Heart right ventricle (tissue), 16 donors: Measurements from ENCODE around the gene KCNQ1. TPM values are rescaled to one million over a fixed set of nuclear protein-coding genes. Genes with fewer than 3 reads are reported as not detected.

Experiments used
- ATAC-seq, 8 donors: fragments of 200-7000 bp; cut with Tn5 transposase; one replicate each; pipeline ENCODE4 v1.9.1; 2020; ENCODE audit warnings: mild to moderate bottlenecking in 8 of 8, moderate library complexity in 8 of 8, moderate number of reproducible peaks in 1 of 8
- DNase-seq, 2 donors: peaks; one replicate each; pipeline ENCODE4 v3.0.0-alpha.2; 2020
- H3K27ac ChIP-seq, 10 donors: fragments of 200-600 bp; sonication (generic) in 2 of 10; one replicate each; pipeline versions ENCODE4 v1.5.0 to v1.8.0; 2020 to 2022; ENCODE audit warnings: mild to moderate bottlenecking in 3 of 10
- H3K27me3 ChIP-seq, 7 donors: fragments of 200-600 bp; one replicate each; pipeline ENCODE4 v1.8.0; 2021 to 2022; ENCODE audit warnings: mild to moderate bottlenecking in 2 of 7
- H3K36me3 ChIP-seq, 9 donors: fragments of 200-600 bp; sonication (generic) in 1 of 9; one replicate each; pipeline versions ENCODE4 v1.5.0 to v1.8.0; 2020 to 2022; ENCODE audit warnings: mild to moderate bottlenecking in 2 of 9
- H3K4me1 ChIP-seq, 9 donors: fragments of 200-600 bp; sonication (generic) in 1 of 9; one replicate each; pipeline versions ENCODE4 v1.5.0 to v1.8.0; 2020 to 2022; ENCODE audit warnings: mild to moderate bottlenecking in 4 of 9
- H3K4me3 ChIP-seq, 10 donors: fragments of 200-600 bp; sonication (generic) in 2 of 10; one replicate each; pipeline versions ENCODE4 v1.5.0 to v1.8.0; 2020 to 2022; ENCODE audit warnings: mild to moderate bottlenecking in 7 of 10, moderate library complexity in 2 of 10
- H3K9me3 ChIP-seq, 11 donors: fragments of 200-600 bp in 10 of 11; sonication (generic) in 2 of 11; one replicate each; pipeline versions ENCODE4 v1.5.0 to v1.8.0; 2013 to 2022; ENCODE audit warnings: mild to moderate bottlenecking in 2 of 11, control low read depth in 1 of 11, moderate library complexity in 1 of 11
- WGBS, 2 donors: extraction: QIAGEN DNeasy Blood & Tissue Kit; methylation state at CpG; one replicate each; pipeline ENCODE4 v1.1.7; 2013; ENCODE audit warnings: inconsistent platforms in 1 of 2; 5-methylcytosine and 5-hydroxymethylcytosine counted together
- intact Hi-C, 10 donors: fragments of 100-400 bp; cut with DNase I; formaldehyde crosslinking; loops; one replicate each; pipeline versions ENCODE4 v1.11.1 to v1.14.2; 2022
- polyA plus RNA-seq, 2 donors: library from polyadenylated mRNA; stranded (reverse); fragments of 200-250 nt; gene quantifications; one replicate each; pipeline ENCODE4 v1.2.3, GENCODE V29; 2013
- total RNA-seq, 10 donors: library from RNA; stranded (reverse); fragmentation: NEBNext Ultra II Directional in 3 of 10; extraction: Animal tissue kit (Norgen Biotek cat#: 25700) in 3 of 10; gene quantifications; one replicate each; pipeline versions ENCODE4 v1.2.1 to v1.2.4, GENCODE V29; 2021 to 2023
- TF ChIP-seq, protein P1 (sequence below), 9 donors: fragments of 200-600 bp; sonication (generic) in 2 of 9; IDR thresholded peaks; one replicate each; pipeline versions ENCODE4 v1.5.0 to v1.8.0; 2021 to 2022; ENCODE audit warnings: antibody characterized with exemption in 9 of 9, mild to moderate bottlenecking in 5 of 9, moderate library complexity in 1 of 9
- donor health status: Arrhythmogenic right ventricular cardiomyopathy.
- donor health status: ischemic (EF 13 %, LVEDD 7.1; RV severe dilation, severe dysfunction).
- donor health status: healthy with polysubstance abuse.
- donor health status: DM: no; HTN: yes; CAD: no.
- donor health status: DM: no; HTN: no; CAD: no.
- donor health status: ischemic (EF 25% LVEDD 6.9; RV normal size, moderate dysfunction).
- donor health status: ischemic (EF 25% LVEDD 5.7; RV mildly dilated, moderate dysfunction).
- donor health status: healthy.
- donor health status: DM: yes; HTN: yes; CAD: no.
- donor health status: Ischemic cardiomyopathy.
- donor health status: ischemic (EF 35%, LVEDD 5.7; RV mildly dilated, moderate dysfunction).
- donor health status: nonischemic (EF 11% LVEDD 7.7; RV severe dilation, severe dysfunction).
- donor health status: DM: yes; HTN: yes; CAD: no.
- donor health status: PGD.
- donor health status: ischemic (EF 29% LVEDD 5.4; RV normal size, mild dysfunction).
- donor health status: nonischemic (EF 23%, LVEDD 6.1; RV moderate dilation, normal function).

Gene KCNQ1
- total and polyA plus RNA-seq, 12 donors, result 19.9 to 48.2 (median 33.7) TPM

DNA sequence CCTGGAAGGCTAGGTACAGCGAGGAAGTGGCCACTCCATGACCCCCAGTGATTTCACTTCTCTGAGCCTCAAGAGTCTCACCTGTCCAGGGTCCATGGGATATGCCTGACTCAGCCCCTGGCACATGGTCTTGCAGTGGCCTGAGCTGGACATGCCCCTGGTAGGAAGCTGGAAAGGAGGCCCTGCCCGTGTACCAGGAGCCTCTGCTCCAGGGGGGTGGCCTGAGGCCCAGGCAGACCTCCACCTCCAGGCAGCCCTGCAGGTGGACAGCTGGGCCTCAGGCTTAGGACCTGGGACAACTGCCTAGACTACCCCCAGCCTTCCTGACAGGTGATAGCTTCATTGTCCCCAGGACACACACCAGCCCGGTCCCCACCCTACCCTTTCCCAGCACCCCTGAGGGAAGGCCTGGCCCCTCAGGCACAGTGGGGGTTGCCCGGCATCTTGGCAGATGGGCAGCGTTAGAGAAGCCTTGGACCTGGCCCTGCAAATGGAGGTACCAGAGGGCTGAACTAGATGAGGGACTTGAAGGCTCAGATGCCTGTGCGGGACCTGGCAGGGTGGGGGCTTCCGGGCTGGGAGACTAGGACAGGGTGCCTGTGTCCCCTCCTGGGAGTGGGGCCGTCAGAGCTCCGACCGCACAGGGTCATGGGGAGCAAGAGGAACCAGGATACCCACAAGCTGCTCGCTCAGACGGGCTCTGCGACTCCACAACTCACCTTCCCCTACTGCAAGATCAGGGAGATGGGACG lies 387.1 kb downstream of the KCNQ1 start:
- Histone ChIP-seq H3K27ac (no peak overlapping the region), H3K4me3 (no peak overlapping the region), H3K36me3 (no peaks in the 10 kb centered on the region), H3K4me1 (peaks cover 15 to 59% (median 30%) of the 10 kb centered on the region in 9 donors), H3K27me3 (no peaks in the 10 kb centered on the region), H3K9me3 (peaks cover 0 to 15% (median 4%) of the 10 kb centered on the region in 11 donors)
- intact Hi-C loops, result loop anchor here in 1 of 10 donors (5.0 kb wide), 1 partner anchor 50 kb away; no protein-coding TSS in a partner anchor
- TF ChIP-seq, protein P1, sequence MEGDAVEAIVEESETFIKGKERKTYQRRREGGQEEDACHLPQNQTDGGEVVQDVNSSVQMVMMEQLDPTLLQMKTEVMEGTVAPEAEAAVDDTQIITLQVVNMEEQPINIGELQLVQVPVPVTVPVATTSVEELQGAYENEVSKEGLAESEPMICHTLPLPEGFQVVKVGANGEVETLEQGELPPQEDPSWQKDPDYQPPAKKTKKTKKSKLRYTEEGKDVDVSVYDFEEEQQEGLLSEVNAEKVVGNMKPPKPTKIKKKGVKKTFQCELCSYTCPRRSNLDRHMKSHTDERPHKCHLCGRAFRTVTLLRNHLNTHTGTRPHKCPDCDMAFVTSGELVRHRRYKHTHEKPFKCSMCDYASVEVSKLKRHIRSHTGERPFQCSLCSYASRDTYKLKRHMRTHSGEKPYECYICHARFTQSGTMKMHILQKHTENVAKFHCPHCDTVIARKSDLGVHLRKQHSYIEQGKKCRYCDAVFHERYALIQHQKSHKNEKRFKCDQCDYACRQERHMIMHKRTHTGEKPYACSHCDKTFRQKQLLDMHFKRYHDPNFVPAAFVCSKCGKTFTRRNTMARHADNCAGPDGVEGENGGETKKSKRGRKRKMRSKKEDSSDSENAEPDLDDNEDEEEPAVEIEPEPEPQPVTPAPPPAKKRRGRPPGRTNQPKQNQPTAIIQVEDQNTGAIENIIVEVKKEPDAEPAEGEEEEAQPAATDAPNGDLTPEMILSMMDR (IDR thresholded peaks at IDR 0.05), result no peak
- no peak for ATAC-seq
- WGBS, 2 donors, result 94 to 95% methylated on average over 13 to 14 of the region's 14 CpGs
- peak in 1 of 2 donors; percentile 9 for DNase-seq

GRCh38 chr11:2832533-2833020 lies 387.8 kb downstream of the KCNQ1 start:
- Histone ChIP-seq H3K27me3 (no peaks in the 10 kb centered on the region), H3K4me1 (peaks cover 17 to 61% (median 33%) of the 10 kb centered on the region in 9 donors), H3K27ac (no peak overlapping the region), H3K9me3 (peaks cover 0 to 15% (median 4%) of the 10 kb centered on the region in 11 donors), H3K4me3 (no peak overlapping the region), H3K36me3 (no peaks in the 10 kb centered on the region)
- DNase-seq (peak in 1 of 2 donors; percentile 3), ATAC-seq (no peak)
- TF ChIP-seq, protein P1 (IDR thresholded peaks at IDR 0.05), result no peak
- 76 to 83% methylated on average over 7 to 8 of the region's 8 CpGs for WGBS, 2 donors
- intact Hi-C loops, result loop anchor here in 1 of 10 donors (5.0 kb wide), 1 partner anchor 50 kb away; no protein-coding TSS in a partner anchor

DNA sequence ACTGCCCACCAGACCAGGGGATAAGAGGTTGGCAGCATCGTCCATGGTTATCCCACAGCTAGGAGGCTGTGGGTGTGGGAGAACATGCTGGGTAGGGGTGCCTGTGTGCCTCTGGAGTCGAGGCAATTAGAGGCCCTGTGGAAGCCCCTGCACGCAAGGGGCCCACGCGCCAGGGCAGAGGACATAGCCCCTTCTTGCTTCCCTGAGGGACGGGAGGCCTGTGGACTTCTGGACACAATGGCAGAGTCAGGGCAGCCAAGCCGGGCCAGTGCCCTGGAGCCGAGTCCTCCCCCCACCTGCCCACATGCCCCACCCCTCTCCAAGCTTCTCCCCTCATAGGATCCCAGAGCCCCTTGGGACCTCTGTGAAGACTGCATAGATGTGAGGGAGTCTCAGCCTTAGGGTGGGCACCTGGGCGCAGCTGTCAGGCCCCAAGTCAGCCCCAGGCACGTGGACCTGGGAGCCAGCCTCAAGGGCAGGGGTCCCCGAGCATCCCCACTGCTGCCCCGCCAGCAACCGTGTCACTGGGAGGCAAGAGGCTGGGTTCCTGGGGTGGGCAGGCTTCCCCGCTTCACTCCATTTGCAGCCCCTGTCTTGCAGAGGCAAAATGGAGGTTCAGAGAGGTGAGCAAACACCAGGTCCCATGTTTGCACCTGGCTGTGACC lies 388.4 kb downstream of the KCNQ1 start:
- TF ChIP-seq, protein P1 (IDR thresholded peaks at IDR 0.05), result no peak
- Histone ChIP-seq H3K27me3 (no peaks in the 10 kb centered on the region), H3K4me1 (peaks cover 14 to 61% (median 35%) of the 10 kb centered on the region in 9 donors), H3K27ac (no peak overlapping the region), H3K36me3 (no peaks in the 10 kb centered on the region), H3K4me3 (no peak overlapping the region), H3K9me3 (peaks cover 0 to 15% (median 4%) of the 10 kb centered on the region in 11 donors)
- DNase-seq (peak in 1 of 2 donors; percentile 8), ATAC-seq (no peak)
- intact Hi-C loops, result loop anchor here in 1 of 10 donors (5.0 kb wide), 1 partner anchor 51 kb away; no protein-coding TSS in a partner anchor
- 90 to 91% methylated on average over 14 of the region's 14 CpGs for WGBS, 2 donors
